Type B pancreatic cell (in vitro differentiated cells): Measurements from ENCODE around the gene GLIS1. TPM values are rescaled to one million over a fixed set of nuclear protein-coding genes. Genes with fewer than 3 reads are reported as not detected.
A peak's percentile ranks its signal among the peaks of the same experiment; 100 is the strongest.

ENCODE experiments used
- DNase-seq: peaks from one replicate; pipeline ENCODE4 v3.0.0; 2021; ENCODE audit warnings: mixed read lengths; ENCODE audit not compliant: unreplicated experiment; ENCODE audit errors: extremely low spot score
- H3K27ac Mint-ChIP-seq: 2 replicates; pipeline ENCODE4 v1.8.0; 2021; ENCODE audit warnings: mild to moderate bottlenecking, mixed read lengths
- H3K27me3 Mint-ChIP-seq: 2 replicates; pipeline ENCODE4 v1.8.0; 2021; ENCODE audit warnings: mixed read lengths
- H3K36me3 Mint-ChIP-seq: 2 replicates; pipeline ENCODE4 v1.8.0; 2021; ENCODE audit warnings: mixed read lengths
- H3K4me1 Mint-ChIP-seq: one replicate; pipeline ENCODE4 v1.8.0; 2021; ENCODE audit warnings: mixed read lengths; ENCODE audit not compliant: unreplicated experiment
- H3K4me3 Mint-ChIP-seq: 2 replicates; pipeline ENCODE4 v1.8.0; 2021; ENCODE audit warnings: mild to moderate bottlenecking, mixed read lengths
- H3K9me3 Mint-ChIP-seq: 2 replicates; pipeline ENCODE4 v1.8.0; 2021; ENCODE audit warnings: mixed read lengths
- total RNA-seq: library from RNA; stranded (reverse); gene quantifications from 2 replicates; pipeline ENCODE4 v1.2.1, GENCODE V29; 2021; ENCODE audit warnings: low replicate concordance
- TF ChIP-seq, protein P1 (sequence below): fragments of 200-600 bp; sonication (generic); conservative IDR thresholded peaks from 2 replicates; pipeline ENCODE4 v1.5.0; 2021; ENCODE audit warnings: antibody characterized with exemption, mild to moderate bottlenecking

Gene GLIS1
- total RNA-seq, 1 donor from 2014 or later = 2.1 TPM

DNA sequence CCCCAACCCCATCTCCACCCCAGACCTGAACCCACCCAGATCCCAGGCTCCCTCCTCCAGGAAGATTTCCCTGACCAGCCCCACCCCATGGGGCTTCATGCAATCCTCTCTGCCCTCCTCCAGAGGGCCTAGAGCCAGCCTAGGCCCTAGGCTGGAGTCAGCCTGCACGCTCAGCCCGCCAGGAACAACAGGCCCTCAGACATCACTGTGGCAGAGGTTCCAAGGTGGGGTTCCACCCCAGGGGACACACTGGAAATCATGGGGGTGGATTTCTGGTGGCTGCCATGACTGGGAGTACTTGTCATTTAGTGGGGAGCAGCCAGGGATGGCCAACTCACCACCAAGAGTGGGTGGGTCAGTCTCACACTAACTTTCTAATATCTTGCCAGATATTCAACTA lies 122.0 kb downstream of the GLIS1 start:
- Mint-ChIP-seq H3K4me1 (peaks cover 6% of the 10 kb centered on the region), H3K27me3 (no peaks in the 10 kb centered on the region), H3K36me3 (no peaks in the 10 kb centered on the region), H3K4me3 (no peak overlapping the region), H3K9me3 (peaks cover under 1% of the 10 kb centered on the region), H3K27ac (no peak overlapping the region)
- TF ChIP-seq, protein P1, sequence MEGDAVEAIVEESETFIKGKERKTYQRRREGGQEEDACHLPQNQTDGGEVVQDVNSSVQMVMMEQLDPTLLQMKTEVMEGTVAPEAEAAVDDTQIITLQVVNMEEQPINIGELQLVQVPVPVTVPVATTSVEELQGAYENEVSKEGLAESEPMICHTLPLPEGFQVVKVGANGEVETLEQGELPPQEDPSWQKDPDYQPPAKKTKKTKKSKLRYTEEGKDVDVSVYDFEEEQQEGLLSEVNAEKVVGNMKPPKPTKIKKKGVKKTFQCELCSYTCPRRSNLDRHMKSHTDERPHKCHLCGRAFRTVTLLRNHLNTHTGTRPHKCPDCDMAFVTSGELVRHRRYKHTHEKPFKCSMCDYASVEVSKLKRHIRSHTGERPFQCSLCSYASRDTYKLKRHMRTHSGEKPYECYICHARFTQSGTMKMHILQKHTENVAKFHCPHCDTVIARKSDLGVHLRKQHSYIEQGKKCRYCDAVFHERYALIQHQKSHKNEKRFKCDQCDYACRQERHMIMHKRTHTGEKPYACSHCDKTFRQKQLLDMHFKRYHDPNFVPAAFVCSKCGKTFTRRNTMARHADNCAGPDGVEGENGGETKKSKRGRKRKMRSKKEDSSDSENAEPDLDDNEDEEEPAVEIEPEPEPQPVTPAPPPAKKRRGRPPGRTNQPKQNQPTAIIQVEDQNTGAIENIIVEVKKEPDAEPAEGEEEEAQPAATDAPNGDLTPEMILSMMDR = no peak
- DNase-seq = peak; percentile 48

DNA sequence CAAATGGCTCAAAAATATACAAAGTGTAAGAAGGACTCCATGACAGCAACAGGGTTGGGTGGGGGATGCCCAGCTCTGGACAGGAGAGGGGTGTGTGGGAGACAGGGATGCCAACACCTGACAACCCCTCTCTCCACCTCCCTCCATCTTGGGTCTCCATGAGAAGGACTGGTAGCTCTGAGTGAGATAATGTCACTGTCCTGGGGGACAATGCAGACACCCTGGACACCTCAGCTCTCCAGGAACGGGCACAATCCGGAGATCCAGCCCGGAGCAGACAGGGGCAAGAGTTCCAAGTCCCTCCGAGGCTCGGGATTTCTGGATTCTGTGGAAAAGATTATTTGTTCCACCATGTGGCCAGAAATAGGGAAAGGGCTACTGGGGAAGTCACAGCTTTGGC lies 122.5 kb downstream of the GLIS1 start:
- peak; percentile 42 for DNase-seq
- Mint-ChIP-seq H3K27me3 (no peaks in the 10 kb centered on the region), H3K27ac (no peak overlapping the region), H3K4me3 (no peak overlapping the region), H3K36me3 (no peaks in the 10 kb centered on the region), H3K9me3 (peaks cover 5% of the 10 kb centered on the region), H3K4me1 (peaks cover 6% of the 10 kb centered on the region)
- TF ChIP-seq, protein P1 = no peak

DNA sequence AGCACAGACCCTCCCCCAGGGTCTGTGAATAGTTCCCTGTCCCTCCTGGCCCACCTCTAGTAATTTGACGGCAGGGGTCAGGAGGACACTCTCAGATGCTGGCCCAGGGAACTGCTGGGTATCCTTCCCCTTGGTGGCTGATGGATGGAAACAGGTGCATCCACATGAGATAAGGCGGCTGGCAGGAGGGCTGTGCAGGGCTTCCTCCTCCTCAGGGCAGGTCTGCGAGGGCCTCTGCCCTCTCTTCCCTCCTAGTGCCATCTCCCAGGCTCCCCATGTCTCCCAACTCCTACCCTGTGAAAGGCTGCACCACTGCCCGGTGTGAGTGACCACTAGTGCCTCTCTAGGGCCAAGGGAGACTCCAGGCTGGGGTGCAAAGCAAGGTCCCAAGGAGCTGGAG lies 123.9 kb downstream of the GLIS1 start:
- Mint-ChIP-seq H3K27ac (no peak overlapping the region), H3K27me3 (no peaks in the 10 kb centered on the region), H3K4me1 (peaks cover 2% of the 10 kb centered on the region), H3K36me3 (no peaks in the 10 kb centered on the region), H3K9me3 (peaks cover 12% of the 10 kb centered on the region), H3K4me3 (no peak overlapping the region)
- DNase-seq = peak; percentile 53
- TF ChIP-seq, protein P1 = no peak

DNA sequence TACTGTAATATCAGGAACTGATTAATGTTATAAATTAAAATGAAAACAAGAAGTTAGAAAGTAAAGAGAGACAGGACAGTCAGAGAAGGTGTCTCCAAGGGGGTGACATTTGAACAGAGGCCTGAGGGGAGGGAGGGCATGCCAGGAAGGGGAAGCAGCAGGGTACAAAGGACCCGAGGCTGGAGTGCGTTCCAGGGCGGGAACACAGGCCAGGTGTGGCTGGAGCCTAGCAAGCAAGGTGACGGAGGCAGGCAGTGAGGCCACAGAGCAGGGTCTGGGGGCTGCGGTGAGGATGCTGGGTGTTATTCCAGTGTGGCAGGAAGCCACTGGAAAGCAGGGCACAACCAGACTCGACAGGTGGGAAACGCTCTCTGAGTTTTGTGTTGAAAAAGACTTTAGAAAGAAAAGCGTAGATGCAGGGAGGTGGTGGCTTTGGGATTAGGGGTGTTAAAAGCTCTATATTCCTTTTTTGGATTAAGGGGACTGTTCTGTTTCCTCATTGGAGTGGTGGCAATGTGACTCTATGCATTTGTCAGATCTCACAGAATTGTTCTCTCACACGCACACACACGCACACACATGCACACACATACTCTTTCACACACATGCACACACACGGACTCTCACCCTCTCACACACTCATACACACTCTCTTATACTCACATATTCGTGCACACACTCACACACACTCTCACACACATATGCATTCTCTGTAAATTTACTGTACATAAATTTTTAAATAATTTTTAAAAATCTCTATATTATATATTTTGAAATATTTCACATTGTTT lies 124.5 kb downstream of the GLIS1 start:
- no peak overlapping the region for H3K27ac Mint-ChIP-seq
- H3K27me3 Mint-ChIP-seq = no peaks in the 10 kb centered on the region
- DNase-seq = peak; percentile 62
- peaks cover 12% of the 10 kb centered on the region for H3K9me3 Mint-ChIP-seq
- no peaks in the 10 kb centered on the region for H3K4me1 Mint-ChIP-seq
- H3K4me3 Mint-ChIP-seq = no peak overlapping the region
- no peaks in the 10 kb centered on the region for H3K36me3 Mint-ChIP-seq
- TF ChIP-seq, protein P1 = no peak

GRCh38 chr1:53608676-53609075 lies 130.3 kb downstream of the GLIS1 start:
- no peaks in the 10 kb centered on the region for H3K36me3 Mint-ChIP-seq
- H3K4me3 Mint-ChIP-seq = no peak overlapping the region
- TF ChIP-seq, protein P1 = no peak
- H3K4me1 Mint-ChIP-seq = peaks cover 4% of the 10 kb centered on the region
- H3K9me3 Mint-ChIP-seq = peaks cover 12% of the 10 kb centered on the region
- DNase-seq = no peak
- H3K27ac Mint-ChIP-seq = no peak overlapping the region
- no peaks in the 10 kb centered on the region for H3K27me3 Mint-ChIP-seq
